K562 (cell line): ENCODE results near the gene SLCO2B1. TPM values are rescaled to one million over a fixed set of nuclear protein-coding genes. Genes with fewer than 3 reads are reported as not detected.

Source experiments
- ATAC-seq: fragments of 200-7000 bp; cut with Tn5 transposase; 3 replicates; pipeline ENCODE4 v1.9.1; 2020; ENCODE audit warnings: moderate library complexity
- BruUV-seq: library from RNA; stranded (reverse); fragments of 400-500 nt; replicated peaks from 2 replicates; lab custom pipeline; 2021; lab: Mats Ljungman, UMichigan
- CTCF ChIA-PET: fragments of 300-600 bp; formaldehyde crosslinking; extraction: SDS; loops from one replicate; lab custom pipeline; 2021; ENCODE audit warnings: low intra/inter-chr PET ratio; lab: Yijun Ruan, JAX
- POLR2A ChIA-PET: fragments of 300-600, 350-650 bp; sonication (Branson Sonifier 250); formaldehyde crosslinking; extraction: SDS; loops from one replicate; lab custom pipeline; 2021; ENCODE audit warnings: antibody characterized with exemption, inconsistent platforms; lab: Yijun Ruan, JAX
- DNase-seq, 4 experiments: peaks; one replicate each; pipeline versions ENCODE4 v3.0.0 to v3.0.0-alpha.2; 2011 to 2018; ENCODE audit warnings: low spot score in 3 of 4, mixed read lengths in 3 of 4; ENCODE audit errors: extremely low read depth in 1 of 4
- FAIRE-seq: peaks from 2 replicates; lab custom pipeline; 2011; peaks lifted over from hg19 to GRCh38; lab: Jason Lieb, UNC
- H2AFZ ChIP-seq: 2 replicates; pipeline ENCODE4 v1.6.0; 2011; ENCODE audit warnings: low read depth, low read length, control low read depth, inconsistent platforms
- H3K27ac ChIP-seq: fragments of 200-600 bp; 3 replicates; pipeline ENCODE4 v1.8.0; 2011; ENCODE audit warnings: low read depth, mild to moderate bottlenecking, control low read depth, inconsistent platforms, low read length, moderate library complexity, mixed read lengths; ENCODE audit errors: extremely low read depth
- H3K27me3 ChIP-seq, 2 experiments: fragments of 300-600 bp in 1 of 2; 2 replicates in 1 of 2; 3 replicates in 1 of 2; pipeline versions ENCODE4 v1.6.0 to v1.8.0; 2011; ENCODE audit warnings: inconsistent platforms in 2 of 2, low read length in 2 of 2, mild to moderate bottlenecking in 1 of 2, mixed read lengths in 1 of 2, moderate library complexity in 1 of 2; ENCODE audit not compliant: control insufficient read depth in 2 of 2, insufficient read depth in 2 of 2
- H3K36me3 ChIP-seq: fragments of 300-600 bp; 3 replicates; pipeline ENCODE4 v1.8.0; 2011; ENCODE audit warnings: mild to moderate bottlenecking, low read length, inconsistent platforms; ENCODE audit not compliant: control insufficient read depth, insufficient read depth
- H3K4me1 ChIP-seq, 2 experiments: fragments of 200-600 bp in 1 of 2; replicated peaks in 1 of 2; 2 replicates in 1 of 2; 3 replicates in 1 of 2; pipeline versions ENCODE4 v1.5.1 to v1.8.0; 2011; ENCODE audit warnings: inconsistent platforms in 2 of 2, low read length in 2 of 2, mild to moderate bottlenecking in 1 of 2, mixed read lengths in 1 of 2, moderate library complexity in 1 of 2; ENCODE audit not compliant: control insufficient read depth in 2 of 2, insufficient read depth in 2 of 2
- H3K4me2 ChIP-seq: 2 replicates; pipeline ENCODE4 v1.6.1; 2011; ENCODE audit warnings: low read length, control low read depth, inconsistent platforms, mixed read lengths; ENCODE audit not compliant: insufficient read depth
- H3K4me3 ChIP-seq: fragments of 200-600 bp; sonication (generic), shearing (Covaris generic); 2 replicates; pipeline ENCODE4 v1.5.1; 2016; ENCODE audit warnings: control low read depth, inconsistent platforms
- H3K79me2 ChIP-seq: fragments of 200-600 bp; 3 replicates; pipeline ENCODE4 v1.8.0; 2011; ENCODE audit warnings: low read length, inconsistent platforms; ENCODE audit not compliant: control insufficient read depth, insufficient read depth
- H3K9ac ChIP-seq, 2 experiments: 2 replicates each; pipeline versions ENCODE4 v1.6.0 to v1.6.1; 2011; ENCODE audit warnings: low read depth in 2 of 2, low read length in 2 of 2, control low read depth in 1 of 2, inconsistent platforms in 1 of 2, mild to moderate bottlenecking in 1 of 2, mixed read lengths in 1 of 2; ENCODE audit not compliant: insufficient read depth in 1 of 2
- H3K9me1 ChIP-seq: one replicate; pipeline ENCODE4 v1.6.0; 2011; ENCODE audit warnings: inconsistent platforms, mild to moderate bottlenecking, low read length, moderate library complexity; ENCODE audit not compliant: control insufficient read depth, insufficient read depth
- H3K9me3 ChIP-seq: replicated peaks from 2 replicates; pipeline ENCODE4 v1.5.1; 2011; ENCODE audit warnings: low read depth, low read length, inconsistent platforms; ENCODE audit not compliant: control insufficient read depth, insufficient read depth
- H4K20me1 ChIP-seq: replicated peaks from 2 replicates; pipeline ENCODE4 v1.6.1; 2011; ENCODE audit warnings: low read length, inconsistent platforms, mixed read lengths; ENCODE audit not compliant: control insufficient read depth, insufficient read depth
- HIVEP1 ChIP-seq: fragments of 250-450 bp; sonication (Bioruptor Pico); IDR thresholded peaks from 2 replicates; pipeline ENCODE4 v1.4.0; 2020; ENCODE audit warnings: mild to moderate bottlenecking
- POLR3A ChIP-seq: IDR thresholded peaks from 2 replicates; pipeline ENCODE4 v1.6.1; 2011; ENCODE audit warnings: borderline replicate concordance, mild to moderate bottlenecking, moderate library complexity; ENCODE audit not compliant: insufficient read length, insufficient read depth; ENCODE audit errors: extremely low read depth
- RFX1 ChIP-seq: fragments of 450-650 bp; IDR thresholded peaks from 2 replicates; pipeline ENCODE4 v1.6.1; 2016; ENCODE audit warnings: mild to moderate bottlenecking, moderate library complexity
- WGBS: fragments of 100-300 bp; shearing (Covaris generic); methylation state at CpG from one replicate; pipeline ENCODE4 v1.1.6; 2016; ENCODE audit warnings: low coverage, mixed read lengths; ENCODE audit not compliant: insufficient coverage; ENCODE audit errors: missing lambda C conversion rate; 5-methylcytosine and 5-hydroxymethylcytosine counted together
- in situ Hi-C: fragments of 300-500 bp; cut with MboI; formaldehyde crosslinking; loops from 4 replicates; pipeline ENCODE4 v1.15.0; 2018; ENCODE audit warnings: inconsistent platforms, mixed read lengths
- intact Hi-C: fragments of 100-400 bp; cut with micrococcal nuclease; formaldehyde crosslinking; loops from 2 replicates; pipeline ENCODE4 v1.14.2; 2022
- polyA plus RNA-seq, 8 experiments: library from polyadenylated mRNA; depleted of rRNA in 4 of 8; stranded (reverse) in 5 of 8; unstranded in 3 of 8; fragments of >200 nt; fragmentation: Nextera tagmentation in 2 of 8; fragmentation: Illumina TruSeq in 1 of 8; extraction: Ambion mirVana in 2 of 8; extraction: Trizol in 1 of 8; gene quantifications; 2 replicates each; pipeline versions ENCODE4 v1.2.1 to v1.2.3, GENCODE V29; 2011 to 2014; ENCODE audit warnings: inconsistent platforms in 1 of 8, missing spikeins in 1 of 8
- total RNA-seq, 7 experiments: library from RNA; depleted of rRNA in 6 of 7; stranded (reverse); fragments of >200 nt in 6 of 7; fragmentation: Illumina TruSeq in 2 of 7; extraction: Trizol in 2 of 7; gene quantifications; 2 replicates each; pipeline versions ENCODE4 v1.2.1 to v1.2.3, GENCODE V29; 2011 to 2021; ENCODE audit warnings: low replicate concordance in 1 of 7
- TF ChIP-seq, protein P1 (sequence below): fragments of 250-450 bp; sonication (Bioruptor Pico); IDR thresholded peaks from 2 replicates; pipeline ENCODE4 v1.8.0; 2022; ENCODE audit warnings: moderate library complexity, mild to moderate bottlenecking, inconsistent platforms
- TF ChIP-seq, protein P2 (sequence below): sonication (generic); formaldehyde crosslinking; IDR thresholded peaks from 2 replicates; pipeline ENCODE4 v1.8.1; 2022; ENCODE audit warnings: missing genetic modification reagents

SLCO2B1 gene
- total and polyA plus RNA-seq, 9 of the 15 experiments (the other 6 are each of a cell fraction or from before 2014, with no cell fraction given), result 0.70 to 14.7 (median 7.6) TPM

DNA sequence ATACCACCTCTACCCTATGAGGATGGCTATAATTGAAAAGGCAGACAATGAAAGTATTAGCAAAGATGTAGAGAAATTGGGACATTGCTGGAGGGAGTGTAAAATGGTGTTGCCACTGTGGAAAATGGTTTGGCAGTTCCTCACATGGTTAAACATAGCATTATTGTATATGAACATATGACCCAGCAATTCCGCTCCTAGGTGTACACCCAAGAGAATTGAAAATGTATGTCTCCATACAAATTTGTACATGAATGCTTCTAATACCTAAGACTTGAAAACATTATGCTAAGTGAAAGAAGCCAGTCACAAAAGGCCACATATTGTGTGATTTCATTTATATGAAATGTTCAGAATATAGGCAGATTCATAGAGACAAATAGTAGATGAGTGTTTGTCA is 10.0 kb downstream of the SLCO2B1 start (continued):
- TF ChIP-seq, protein P1, sequence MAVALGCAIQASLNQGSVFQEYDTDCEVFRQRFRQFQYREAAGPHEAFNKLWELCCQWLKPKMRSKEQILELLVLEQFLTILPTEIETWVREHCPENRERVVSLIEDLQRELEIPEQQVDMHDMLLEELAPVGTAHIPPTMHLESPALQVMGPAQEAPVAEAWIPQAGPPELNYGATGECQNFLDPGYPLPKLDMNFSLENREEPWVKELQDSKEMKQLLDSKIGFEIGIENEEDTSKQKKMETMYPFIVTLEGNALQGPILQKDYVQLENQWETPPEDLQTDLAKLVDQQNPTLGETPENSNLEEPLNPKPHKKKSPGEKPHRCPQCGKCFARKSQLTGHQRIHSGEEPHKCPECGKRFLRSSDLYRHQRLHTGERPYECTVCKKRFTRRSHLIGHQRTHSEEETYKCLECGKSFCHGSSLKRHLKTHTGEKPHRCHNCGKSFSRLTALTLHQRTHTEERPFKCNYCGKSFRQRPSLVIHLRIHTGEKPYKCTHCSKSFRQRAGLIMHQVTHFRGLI (CRISPR knock-in tag), result no peak
- TF ChIP-seq POLR3A (no peak), HIVEP1 (CRISPR knock-in tag) (no peak)

DNA sequence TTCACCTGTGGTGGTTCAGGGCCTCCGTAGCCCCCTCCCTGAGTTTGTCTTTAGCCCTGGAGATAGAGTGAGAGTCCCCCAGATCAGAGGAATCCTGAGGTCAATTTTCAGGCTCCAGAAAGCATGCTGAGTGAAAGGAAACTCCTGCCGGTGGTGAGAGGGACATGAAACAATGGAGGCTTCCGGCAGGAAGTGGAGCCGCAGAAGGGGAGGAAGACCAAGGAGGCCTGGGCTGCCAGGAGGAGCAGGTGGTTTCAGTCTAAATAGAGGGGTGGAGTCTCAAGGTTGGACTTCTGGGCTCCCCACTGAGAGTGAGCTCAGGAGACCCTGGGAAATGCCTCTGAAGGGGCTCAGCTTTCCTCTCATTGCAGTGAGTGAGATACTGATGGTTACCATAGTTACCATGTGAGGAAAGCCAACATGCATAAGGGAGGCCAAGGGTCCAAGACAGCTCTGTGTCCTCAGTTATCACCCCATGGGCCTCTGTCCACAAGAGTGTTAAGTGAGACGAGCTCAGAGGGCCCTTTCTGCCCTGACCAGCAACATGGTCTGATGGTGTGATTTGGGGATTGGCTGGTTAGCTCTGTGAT is 10.7 kb downstream of the SLCO2B1 start:
- no peak for DNase-seq

More for the DNA sequence above, 10.7 kb downstream of the SLCO2B1 start:
- in situ Hi-C loops (no loop called here), intact Hi-C loops (no loop called here)
- Histone ChIP-seq H3K36me3 (no peaks in the 10 kb centered on the region), H3K79me2 (no peaks in the 10 kb centered on the region), H3K9me1 (no peaks in the 10 kb centered on the region), H3K27ac (no peak overlapping the region), H4K20me1 (peaks cover 9% of the 10 kb centered on the region; the same call in 1 of the 2 replicates), H3K27me3 (peaks cover 0 to 8% of the 10 kb centered on the region in 2 experiments; a peak in 1 of 5 replicates), H3K9ac (no peak overlapping the region), H3K4me3 (no peak overlapping the region), H3K4me1 (no peaks in the 10 kb centered on the region; a peak in 1 of 5 replicates), H3K4me2 (no peak overlapping the region), H2AFZ (no peak overlapping the region), H3K9me3 (no peaks in the 10 kb centered on the region; the same call in 1 of the 2 replicates)
- TF ChIP-seq, protein P2, sequence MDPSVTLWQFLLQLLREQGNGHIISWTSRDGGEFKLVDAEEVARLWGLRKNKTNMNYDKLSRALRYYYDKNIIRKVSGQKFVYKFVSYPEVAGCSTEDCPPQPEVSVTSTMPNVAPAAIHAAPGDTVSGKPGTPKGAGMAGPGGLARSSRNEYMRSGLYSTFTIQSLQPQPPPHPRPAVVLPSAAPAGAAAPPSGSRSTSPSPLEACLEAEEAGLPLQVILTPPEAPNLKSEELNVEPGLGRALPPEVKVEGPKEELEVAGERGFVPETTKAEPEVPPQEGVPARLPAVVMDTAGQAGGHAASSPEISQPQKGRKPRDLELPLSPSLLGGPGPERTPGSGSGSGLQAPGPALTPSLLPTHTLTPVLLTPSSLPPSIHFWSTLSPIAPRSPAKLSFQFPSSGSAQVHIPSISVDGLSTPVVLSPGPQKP (CRISPR knock-in tag), result no peak
- peak; percentile 87 for TF ChIP-seq RFX1
- FAIRE-seq, result no peak
- CTCF ChIA-PET, result no interaction called here
- POLR2A ChIA-PET, result interaction anchor here (0.6 kb wide), 2 partner anchors 227 to 1482 kb away, joined by 3 read pairs; no protein-coding TSS in a partner anchor
- BruUV-seq, result no TSS peak
- WGBS, result 29% methylated on average over 5 of the region's 5 CpGs
- no peak for ATAC-seq
